Measurements from ENCODE around the gene CHST4. TPM values are rescaled to one million over a fixed set of nuclear protein-coding genes. Genes with fewer than 3 reads are reported as not detected.
A peak's percentile ranks its signal among the peaks of the same experiment; 100 is the strongest.
"Not testable (repeated sequence)": the region's sequence is repeated elsewhere in the genome, so short reads cannot be mapped to it uniquely, and the experiment has no call there.

The CHST4 gene
- total RNA-seq, 2 experiments from 2014 or later, result not detected

GRCh38 chr16:71499775-71500364 lies 26.4 kb upstream of the CHST4 start:
- H3K4me3 Mint-ChIP-seq, result no peak overlapping the region
- CTCF ChIA-PET, result interaction anchor here (1.0 to 4.1 kb wide), 5 partner anchors 21 to 462 kb away, joined by 3 to 42 read pairs (median 4); no protein-coding TSS in a partner anchor

GRCh38 chr16:71500964-71501363 lies 25.3 kb upstream of the CHST4 start:
- Mint-ChIP-seq H3K27me3 (peaks cover 19% of the 10 kb centered on the region), H3K4me1 (ENCODE audit: low read depth) (no peaks in the 10 kb centered on the region), H3K9me3 (no peaks in the 10 kb centered on the region), H3K36me3 (ENCODE audit: low read depth) (no peaks in the 10 kb centered on the region), H3K27ac (no peak overlapping the region), H3K4me3 (no peak overlapping the region)
- POLR2A ChIA-PET, result interaction anchor here (0.6 kb wide), 1 partner anchor 86 kb away, joined by 3 read pairs; no protein-coding TSS in a partner anchor
- H3K27me3 ChIP-seq (ENCODE audit: control insufficient read depth in 1 of 2, insufficient read depth in 2 of 2, low read length in 2 of 2), result no peaks in the 10 kb centered on the region
- intact Hi-C loops (cut with DNase I, micrococcal nuclease), result loop anchor here in 1 of 2 experiments (1.0 kb wide), 1 partner anchor 89 kb away; no protein-coding TSS in a partner anchor
- H3K9me3 ChIP-seq (ENCODE audit: control insufficient read depth in 1 of 2, insufficient read depth in 1 of 2, low read length in 2 of 2), result no peaks in the 10 kb centered on the region
- H3K4me3 ChIP-seq (ENCODE audit: low read length), result no peak overlapping the region
- DNase-seq, result no peak
- CTCF ChIA-PET, result interaction anchor here (4.1 kb wide), 1 partner anchor 88 kb away, joined by 42 read pairs; no protein-coding TSS in a partner anchor
- no peaks in the 10 kb centered on the region for H3K4me1 ChIP-seq (ENCODE audit: insufficient read depth, low read length)
- ATAC-seq (ENCODE audit: poor library complexity), result no peak
- no peak overlapping the region for H3K27ac ChIP-seq (ENCODE audit: low read depth in 1 of 2, low read length in 2 of 2)
- TF ChIP-seq CTCF (IDR thresholded peaks at IDR 0.05), result no peak
- no peaks in the 10 kb centered on the region for H3K36me3 ChIP-seq (ENCODE audit: insufficient read depth, low read length)

More at GRCh38 chr16:71499775-71500364, 26.4 kb upstream of the CHST4 start:
- intact Hi-C loops (cut with DNase I, micrococcal nuclease), result loop anchor here (1.0 to 5.0 kb wide), 3 partner anchors 38 to 88 kb away; partner anchors contain the start of gene ZNF23 (in 1 of the 2)
- POLR2A ChIA-PET, result interaction anchor here (0.7 to 1.1 kb wide), 2 partner anchors 16 to 87 kb away, joined by 3 read pairs; no protein-coding TSS in a partner anchor
- Histone ChIP-seq H3K27ac (ENCODE audit: low read depth in 1 of 2, low read length in 2 of 2) (no peak overlapping the region), H3K4me3 (ENCODE audit: low read length) (no peak overlapping the region), H3K27me3 (ENCODE audit: control insufficient read depth in 1 of 2, insufficient read depth in 2 of 2, low read length in 2 of 2) (no peaks in the 10 kb centered on the region), H3K9me3 (ENCODE audit: control insufficient read depth in 1 of 2, insufficient read depth in 1 of 2, low read length in 2 of 2) (no peaks in the 10 kb centered on the region), H3K4me1 (ENCODE audit: insufficient read depth, low read length) (no peaks in the 10 kb centered on the region), H3K36me3 (ENCODE audit: insufficient read depth, low read length) (no peaks in the 10 kb centered on the region)
- peak; percentile 78 for ATAC-seq (ENCODE audit: poor library complexity)
- Mint-ChIP-seq H3K27me3 (peaks cover 19% of the 10 kb centered on the region), H3K4me1 (ENCODE audit: low read depth) (no peaks in the 10 kb centered on the region), H3K9me3 (no peaks in the 10 kb centered on the region), H3K36me3 (ENCODE audit: low read depth) (no peaks in the 10 kb centered on the region), H3K27ac (no peak overlapping the region)
- DNase-seq, result peak in 13 of 14 experiments; percentile 10 to 79 (median 33)
- TF ChIP-seq CTCF (IDR thresholded peaks at IDR 0.05), result peak; percentile 79

GRCh38 chr16:71501547-71501946 lies 24.7 kb upstream of the CHST4 start:
- TF ChIP-seq CTCF (IDR thresholded peaks at IDR 0.05), result no peak
- no peaks in the 10 kb centered on the region for H3K4me1 Mint-ChIP-seq (ENCODE audit: low read depth)
- no peak overlapping the region for H3K4me3 Mint-ChIP-seq
- DNase-seq (no peak), ATAC-seq (ENCODE audit: poor library complexity) (no peak)
- no peak overlapping the region for H3K27ac Mint-ChIP-seq
- intact Hi-C loops (cut with DNase I, micrococcal nuclease), result no loop called here
- no peaks in the 10 kb centered on the region for H3K36me3 Mint-ChIP-seq (ENCODE audit: low read depth)
- peaks cover 19% of the 10 kb centered on the region for H3K27me3 Mint-ChIP-seq
- no peaks in the 10 kb centered on the region for H3K4me1 ChIP-seq (ENCODE audit: insufficient read depth, low read length)
- POLR2A ChIA-PET, result interaction anchor here (0.6 kb wide), 1 partner anchor 86 kb away, joined by 3 read pairs; no protein-coding TSS in a partner anchor
- CTCF ChIA-PET, result interaction anchor here (4.1 kb wide), 1 partner anchor 89 kb away, joined by 42 read pairs; no protein-coding TSS in a partner anchor
- no peaks in the 10 kb centered on the region for H3K27me3 ChIP-seq (ENCODE audit: control insufficient read depth in 1 of 2, insufficient read depth in 2 of 2, low read length in 2 of 2)
- H3K9me3 ChIP-seq (ENCODE audit: control insufficient read depth in 1 of 2, insufficient read depth in 1 of 2, low read length in 2 of 2), result no peaks in the 10 kb centered on the region
- H3K9me3 Mint-ChIP-seq, result no peaks in the 10 kb centered on the region
- no peaks in the 10 kb centered on the region for H3K36me3 ChIP-seq (ENCODE audit: insufficient read depth, low read length)
- H3K27ac ChIP-seq (ENCODE audit: low read depth in 1 of 2, low read length in 2 of 2), result no peak overlapping the region
- no peak overlapping the region for H3K4me3 ChIP-seq (ENCODE audit: low read length)

- ATAC-seq (ENCODE audit: poor library complexity); POLR2A ChIA-PET; H3K27ac ChIP-seq (ENCODE audit: low read depth in 1 of 2, low read length in 2 of 2); H3K27me3 ChIP-seq (ENCODE audit: control insufficient read depth in 1 of 2, insufficient read depth in 2 of 2, low read length in 2 of 2); H3K4me1 ChIP-seq (ENCODE audit: insufficient read depth, low read length); H3K36me3 ChIP-seq (ENCODE audit: insufficient read depth, low read length); H3K27ac Mint-ChIP-seq; intact Hi-C loops (cut with DNase I, micrococcal nuclease); DNase-seq; H3K4me1 Mint-ChIP-seq (ENCODE audit: low read depth); H3K36me3 Mint-ChIP-seq (ENCODE audit: low read depth); H3K4me3 Mint-ChIP-seq; H3K4me3 ChIP-seq (ENCODE audit: low read length); H3K9me3 Mint-ChIP-seq; H3K9me3 ChIP-seq (ENCODE audit: control insufficient read depth in 1 of 2, insufficient read depth in 1 of 2, low read length in 2 of 2); CTCF ChIA-PET: not testable (repeated sequence)
- peaks cover 16% of the 10 kb centered on the region for H3K27me3 Mint-ChIP-seq
Measured at GRCh38 chr16:71504051-71504450, 22.2 kb upstream of the CHST4 start.

All from CD4-positive, alpha-beta T cell (primary cell).